ENCODE results near the gene NXPH4.

- TF ChIP-seq CTCF (conservative IDR thresholded peaks at IDR 0.05; ENCODE audit: low read depth, low read length) (no peak), EZH2 (IDR thresholded peaks at IDR 0.05; ENCODE audit: borderline replicate concordance, low read depth, low read length, poor library complexity, severe bottlenecking) (no peak)
These were observed 15.0 kb upstream of the NXPH4 start for GRCh38 chr12:57201631-57202030.

Data from A673 (cell line).